Measurements from ENCODE around the gene PIM1.
"Not testable (repeated sequence)": the region's sequence is repeated elsewhere in the genome, so short reads cannot be mapped to it uniquely, and the experiment has no call there.

Gene PIM1

GRCh38 chr6:37171970-37172812 is 2.2 kb downstream of the PIM1 start:
- DNase-seq = peak; percentile 94

GRCh38 chr6:37172912-37173492 is 3.0 kb downstream of the PIM1 start:
- DNase-seq = peak; percentile 73

- DNase-seq = no peak
Measured at GRCh38 chr6:37173493-37174195, 3.7 kb downstream of the PIM1 start.

GRCh38 chr6:37174196-37174514 is 4.2 kb downstream of the PIM1 start:
- DNase-seq = no peak

GRCh38 chr6:37174515-37175331 is 4.8 kb downstream of the PIM1 start:
- DNase-seq = no peak

- no peak for DNase-seq
Measured at GRCh38 chr6:37175332-37176267, 5.6 kb downstream of the PIM1 start.

- DNase-seq = no peak
Measured at GRCh38 chr6:37176268-37177076, 6.5 kb downstream of the PIM1 start.

GRCh38 chr6:37177077-37177934 is 7.4 kb downstream of the PIM1 start:
- no peak for DNase-seq

- no peak for DNase-seq
Measured at GRCh38 chr6:37177935-37178517, 8.1 kb downstream of the PIM1 start.

GRCh38 chr6:37180075-37180474 is 10.1 kb downstream of the PIM1 start:
- no peak for DNase-seq

GRCh38 chr6:37180610-37181009 is 10.7 kb downstream of the PIM1 start:
- not testable (repeated sequence) for DNase-seq

GRCh38 chr6:37182736-37183590 is 13.0 kb downstream of the PIM1 start:
- DNase-seq = no peak

- not testable (repeated sequence) for DNase-seq
Measured at GRCh38 chr6:37185949-37186720, 16.2 kb downstream of the PIM1 start.

- DNase-seq = no peak
Measured at GRCh38 chr6:37187321-37188022, 17.5 kb downstream of the PIM1 start.

GRCh38 chr6:37188962-37189510 is 19.1 kb downstream of the PIM1 start:
- DNase-seq = no peak

GRCh38 chr6:37190159-37190535 is 20.2 kb downstream of the PIM1 start:
- DNase-seq = no peak

- no peak for DNase-seq
Measured at GRCh38 chr6:37192666-37193065, 22.7 kb downstream of the PIM1 start.

Measured in DMS79 treated with DMSO at 0.1 percent for 48 hours (cell line).